HCT116 (cell line): Measurements from ENCODE around the gene CAPZB. TPM values are rescaled to one million over a fixed set of nuclear protein-coding genes. Genes with fewer than 3 reads are reported as not detected.

Experiments used
- ATAC-seq: fragments of 200-7000 bp; cut with Tn5 transposase; 2 replicates; pipeline ENCODE4 v1.9.1; 2020; ENCODE audit warnings: mild to moderate bottlenecking, moderate library complexity
- BruUV-seq: library from RNA; stranded (reverse); fragments of 400-500 nt; replicated peaks from 2 replicates; lab custom pipeline; 2021; lab: Mats Ljungman, UMichigan
- CTCF ChIA-PET: fragments of 300-600 bp; sonication (Branson Sonifier 250); formaldehyde crosslinking; loops from one replicate; lab custom pipeline; 2021; ENCODE audit warnings: antibody characterized with exemption; lab: Charles Lee
- POLR2A ChIA-PET: fragments of 300-600, 350-600 bp; sonication (Branson Sonifier 250); formaldehyde crosslinking; loops from one replicate; lab custom pipeline; 2021; ENCODE audit warnings: antibody characterized with exemption; lab: Charles Lee
- RAD21 ChIA-PET, 2 experiments: fragments of 300-600 bp; sonication (Branson Sonifier 250); formaldehyde crosslinking; loops; one replicate each; lab custom pipeline; 2023; ENCODE audit warnings: low total read pairs in 2 of 2; ENCODE audit not compliant: uncharacterized antibody in 2 of 2, unreplicated experiment in 2 of 2, low non-redundant PET in 1 of 2; lab: Charles Lee
- DNase-seq: peaks from one replicate; pipeline ENCODE4 v3.0.0-alpha.2; 2010; ENCODE audit warnings: low read depth, low spot score
- H2AFZ ChIP-seq: fragments of 200-600 bp; shearing (Covaris generic), sonication (generic); 2 replicates; pipeline ENCODE4 v1.6.1; 2017; ENCODE audit warnings: low read depth, mixed run types, mixed read lengths, antibody characterized with exemption, low read length; ENCODE audit not compliant: poor library complexity, severe bottlenecking
- H3K27ac ChIP-seq: 2 replicates; pipeline ENCODE4 v1.5.1; 2012; ENCODE audit warnings: low read depth, low read length
- H3K27me3 ChIP-seq: fragments of 200-600 bp; sonication (generic); 2 replicates; pipeline ENCODE4 v1.6.1; 2016; ENCODE audit warnings: mixed run types, low read length, mixed read lengths; ENCODE audit not compliant: insufficient read depth
- H3K36me3 ChIP-seq, 2 experiments: fragments of 200-500 bp in 1 of 2; fragments of 200-600 bp in 1 of 2; sonication (Bioruptor generic) in 1 of 2; sonication (generic) in 1 of 2; 2 replicates each; pipeline versions ENCODE4 v1.5.1 to v1.6.1; 2014 to 2016; ENCODE audit warnings: low read length in 2 of 2, inconsistent platforms in 1 of 2, mixed read lengths in 1 of 2, mixed run types in 1 of 2; ENCODE audit not compliant: insufficient read depth in 2 of 2, control insufficient read depth in 1 of 2
- H3K4me1 ChIP-seq, 2 experiments: fragments of 200-600 bp in 1 of 2; sonication (generic) in 1 of 2; 2 replicates each; pipeline versions ENCODE4 v1.5.1 to v1.6.1; 2012 to 2017; ENCODE audit warnings: low read length in 2 of 2, inconsistent platforms in 1 of 2, mild to moderate bottlenecking in 1 of 2, mixed read lengths in 1 of 2, mixed run types in 1 of 2, moderate library complexity in 1 of 2; ENCODE audit not compliant: insufficient read depth in 2 of 2, control insufficient read depth in 1 of 2
- H3K4me2 ChIP-seq: fragments of 200-600 bp; sonication (generic); 2 replicates; pipeline ENCODE4 v1.6.1; 2017; ENCODE audit warnings: mixed run types, low read length, mixed read lengths
- H3K4me3 ChIP-seq, 2 experiments: fragments of 200-600 bp in 1 of 2; sonication (generic) in 1 of 2; replicated peaks in 1 of 2; 2 replicates each; pipeline ENCODE4 v1.5.1; 2011 to 2016; ENCODE audit warnings: low read length in 2 of 2, control low read depth in 1 of 2, low read depth in 1 of 2, mild to moderate bottlenecking in 1 of 2, mixed read lengths in 1 of 2, mixed run types in 1 of 2
- H3K79me2 ChIP-seq: fragments of 200-600 bp; sonication (generic); 2 replicates; pipeline ENCODE4 v1.6.1; 2017; ENCODE audit warnings: mild to moderate bottlenecking, mixed run types, low read length, moderate library complexity, mixed read lengths; ENCODE audit not compliant: insufficient read depth
- H3K9ac ChIP-seq: fragments of 200-600 bp; sonication (generic); 2 replicates; pipeline ENCODE4 v1.6.1; 2016; ENCODE audit warnings: low read length, mixed read lengths
- H3K9me2 ChIP-seq: fragments of 200-600 bp; sonication (generic), shearing (Covaris generic); 2 replicates; pipeline ENCODE4 v1.6.1; 2017; ENCODE audit warnings: mixed run types, mild to moderate bottlenecking, moderate library complexity; ENCODE audit not compliant: insufficient read depth
- H3K9me3 ChIP-seq, 2 experiments: fragments of 200-500 bp in 1 of 2; fragments of 200-600 bp in 1 of 2; sonication (Bioruptor generic) in 1 of 2; sonication (generic) in 1 of 2; 2 replicates each; pipeline ENCODE4 v1.6.1; 2014 to 2017; ENCODE audit warnings: low read length in 2 of 2, mixed read lengths in 2 of 2, inconsistent platforms in 1 of 2, low read depth in 1 of 2, mild to moderate bottlenecking in 1 of 2, mixed run types in 1 of 2, moderate library complexity in 1 of 2; ENCODE audit not compliant: control insufficient read depth in 1 of 2, insufficient read depth in 1 of 2
- H4K20me1 ChIP-seq: fragments of 200-600 bp; sonication (generic), shearing (Covaris generic); 2 replicates; pipeline ENCODE4 v1.6.1; 2017; ENCODE audit warnings: mixed run types, mild to moderate bottlenecking, moderate library complexity; ENCODE audit not compliant: insufficient read depth
- CBX3 ChIP-seq: IDR thresholded peaks from 2 replicates; pipeline ENCODE4 v1.6.1; 2012; ENCODE audit warnings: low read depth
- CTCF ChIP-seq, 3 experiments: fragments of 200-600 bp in 1 of 3; sonication (generic) in 1 of 3; IDR thresholded peaks in 2 of 3; conservative IDR thresholded peaks in 1 of 3; 2 replicates each; pipeline ENCODE4 v1.5.1; 2012 to 2017; ENCODE audit warnings: low read depth in 2 of 3, low read length in 2 of 3, antibody characterized with exemption in 1 of 3, borderline replicate concordance in 1 of 3, control low read depth in 1 of 3, mild to moderate bottlenecking in 1 of 3, mixed read lengths in 1 of 3, mixed run types in 1 of 3, moderate library complexity in 1 of 3; ENCODE audit not compliant: insufficient read depth in 1 of 3
- ELF1 ChIP-seq: IDR thresholded peaks from 2 replicates; pipeline ENCODE4 v1.6.1; 2012; ENCODE audit warnings: low read depth, borderline replicate concordance
- EZH2 ChIP-seq: fragments of 200-600 bp; sonication (generic); IDR thresholded peaks from 2 replicates; pipeline ENCODE4 v1.6.1; 2017; ENCODE audit warnings: antibody characterized with exemption, mixed run types
- EZH2phosphoT487 ChIP-seq: fragments of 200-600 bp; IDR thresholded peaks from 2 replicates; pipeline ENCODE4 v1.6.1; 2018; ENCODE audit warnings: antibody characterized with exemption, borderline replicate concordance
- FOSL1 ChIP-seq: IDR thresholded peaks from 2 replicates; pipeline ENCODE4 v1.6.1; 2012; ENCODE audit warnings: low read depth
- JUND ChIP-seq: IDR thresholded peaks from 2 replicates; pipeline ENCODE4 v1.6.1; 2012
- POLR2A ChIP-seq: IDR thresholded peaks from 2 replicates; pipeline ENCODE4 v1.7.0; 2011; ENCODE audit warnings: borderline replicate concordance; ENCODE audit not compliant: insufficient read depth, insufficient read length; ENCODE audit errors: extremely low read depth
- POLR2AphosphoS5 ChIP-seq: IDR thresholded peaks from 2 replicates; pipeline ENCODE4 v1.6.1; 2011; ENCODE audit warnings: mild to moderate bottlenecking, low read depth, low read length, moderate library complexity
- RAD21 ChIP-seq: IDR thresholded peaks from 2 replicates; pipeline ENCODE4 v1.6.1; 2012; ENCODE audit warnings: low read depth, mild to moderate bottlenecking
- SIN3A ChIP-seq: IDR thresholded peaks from 2 replicates; pipeline ENCODE4 v1.6.1; 2012; ENCODE audit warnings: low read depth
- SP1 ChIP-seq: IDR thresholded peaks from 2 replicates; pipeline ENCODE4 v1.6.1; 2012; ENCODE audit warnings: low read depth
- YY1 ChIP-seq: IDR thresholded peaks from 2 replicates; pipeline ENCODE4 v1.6.1; 2011; ENCODE audit warnings: low read length, low read depth, moderate library complexity, mild to moderate bottlenecking; ENCODE audit not compliant: insufficient replicate concordance; ENCODE audit errors: extremely low read depth
- ZFX ChIP-seq: fragments of 450-650 bp; IDR thresholded peaks from 2 replicates; pipeline ENCODE4 v1.6.1; 2017
- ZNF274 ChIP-seq: fragments of 200-500 bp; sonication (Bioruptor generic); IDR thresholded peaks from 2 replicates; pipeline ENCODE4 v1.6.1; 2014; ENCODE audit warnings: mild to moderate bottlenecking, low read depth, low read length, inconsistent platforms
- intact Hi-C: fragments of 100-400 bp; cut with micrococcal nuclease; formaldehyde crosslinking; loops from 2 replicates; pipeline ENCODE4 v1.10.0; 2022
- total RNA-seq: library from RNA; stranded (reverse); gene quantifications from one replicate; pipeline ENCODE4 v1.2.1, GENCODE V29; 2021; ENCODE audit not compliant: unreplicated experiment
- TF ChIP-seq, protein P1 (sequence below): IDR thresholded peaks from 2 replicates; pipeline ENCODE4 v1.6.1; 2011; ENCODE audit warnings: mild to moderate bottlenecking, low read length, moderate library complexity; ENCODE audit not compliant: insufficient replicate concordance; ENCODE audit errors: extremely low read depth
- TF ChIP-seq, protein P2 (sequence below): IDR thresholded peaks from 2 replicates; pipeline ENCODE4 v1.6.1; 2012

Gene CAPZB
- total RNA-seq, 1 experiment from 2014 or later: 203 TPM

- no peaks in the 10 kb centered on the region for H4K20me1 ChIP-seq
- CTCF ChIA-PET: no interaction called here
- RAD21 ChIA-PET: no interaction called here
- no peak overlapping the region for H2AFZ ChIP-seq
- no peaks in the 10 kb centered on the region for H3K36me3 ChIP-seq
- no TSS peak for BruUV-seq
- H3K9ac ChIP-seq: no peak overlapping the region
- H3K4me1 ChIP-seq: no peaks in the 10 kb centered on the region; a peak in 1 of 4 replicates
- DNase-seq (no peak), ATAC-seq (no peak)
- H3K27ac ChIP-seq: no peak overlapping the region
- H3K4me3 ChIP-seq: no peak overlapping the region
- no peaks in the 10 kb centered on the region for H3K79me2 ChIP-seq
- POLR2A ChIA-PET: no interaction called here
- H3K27me3 ChIP-seq: no peaks in the 10 kb centered on the region
- no peak for TF ChIP-seq EZH2
- no peak for TF ChIP-seq RAD21
- no peak for TF ChIP-seq SP1
- no peak overlapping the region for H3K4me2 ChIP-seq
- no peaks in the 10 kb centered on the region for H3K9me2 ChIP-seq
- H3K9me3 ChIP-seq: no peaks in the 10 kb centered on the region
- intact Hi-C loops: no loop called here
These were observed 22.2 kb upstream of the CAPZB start for GRCh38 chr1:19507516-19507915.

DNA sequence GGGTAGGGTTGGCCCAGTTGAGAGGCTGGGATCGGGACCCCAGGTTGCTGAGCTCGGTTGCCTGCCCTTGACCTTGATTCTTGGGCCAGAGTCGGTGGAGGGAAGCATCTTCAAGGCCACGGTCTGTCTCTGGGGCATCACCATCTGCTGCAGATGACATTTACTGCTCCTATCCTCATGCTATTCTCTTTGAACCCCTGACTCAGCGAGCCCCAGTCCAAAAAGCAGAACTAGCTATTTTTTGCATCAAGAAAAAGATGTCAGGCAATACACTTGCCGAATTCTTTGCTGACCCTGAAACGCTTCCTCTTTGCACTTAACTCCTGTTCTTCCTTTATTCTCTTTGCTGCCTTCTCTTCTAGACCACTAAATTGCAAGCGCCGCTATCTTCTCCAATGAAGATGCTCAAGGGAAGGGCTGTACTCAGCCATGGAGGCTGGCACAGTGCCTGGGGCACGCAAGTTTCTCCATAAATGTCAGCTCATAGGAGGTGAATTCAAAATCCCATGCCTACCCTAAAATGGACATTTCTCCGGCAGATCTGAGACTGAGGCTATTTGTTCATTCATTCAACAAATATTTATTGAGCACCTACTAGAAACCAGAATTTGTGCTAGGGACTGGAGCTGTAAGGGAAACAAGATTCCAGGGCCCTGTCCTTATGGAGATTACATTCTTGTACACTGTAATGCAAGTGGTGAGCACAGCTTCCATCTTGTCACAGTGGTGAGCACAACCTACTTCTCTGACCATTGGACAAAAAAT, 20.5 kb upstream of the CAPZB start:
- H3K36me3 ChIP-seq: no peaks in the 10 kb centered on the region
- no peak overlapping the region for H3K4me2 ChIP-seq
- CTCF ChIA-PET: no interaction called here
- H3K9me3 ChIP-seq: no peaks in the 10 kb centered on the region
- H3K79me2 ChIP-seq: no peaks in the 10 kb centered on the region
- no TSS peak for BruUV-seq
- ATAC-seq (no peak), DNase-seq (no peak)
- no peaks in the 10 kb centered on the region for H3K27me3 ChIP-seq
- H4K20me1 ChIP-seq: no peaks in the 10 kb centered on the region
- H2AFZ ChIP-seq: no peak overlapping the region
- H3K9me2 ChIP-seq: no peaks in the 10 kb centered on the region
- H3K27ac ChIP-seq: no peak overlapping the region
- intact Hi-C loops: no loop called here
- RAD21 ChIA-PET: no interaction called here
- no peaks in the 10 kb centered on the region; a peak in 1 of 4 replicates for H3K4me1 ChIP-seq
- H3K9ac ChIP-seq: no peak overlapping the region
- H3K4me3 ChIP-seq: no peak overlapping the region
- POLR2A ChIA-PET: no interaction called here
- TF ChIP-seq POLR2A: no peak
- TF ChIP-seq ZFX: no peak
- no peak for TF ChIP-seq RAD21
- TF ChIP-seq FOSL1: no peak
- TF ChIP-seq, protein P1, sequence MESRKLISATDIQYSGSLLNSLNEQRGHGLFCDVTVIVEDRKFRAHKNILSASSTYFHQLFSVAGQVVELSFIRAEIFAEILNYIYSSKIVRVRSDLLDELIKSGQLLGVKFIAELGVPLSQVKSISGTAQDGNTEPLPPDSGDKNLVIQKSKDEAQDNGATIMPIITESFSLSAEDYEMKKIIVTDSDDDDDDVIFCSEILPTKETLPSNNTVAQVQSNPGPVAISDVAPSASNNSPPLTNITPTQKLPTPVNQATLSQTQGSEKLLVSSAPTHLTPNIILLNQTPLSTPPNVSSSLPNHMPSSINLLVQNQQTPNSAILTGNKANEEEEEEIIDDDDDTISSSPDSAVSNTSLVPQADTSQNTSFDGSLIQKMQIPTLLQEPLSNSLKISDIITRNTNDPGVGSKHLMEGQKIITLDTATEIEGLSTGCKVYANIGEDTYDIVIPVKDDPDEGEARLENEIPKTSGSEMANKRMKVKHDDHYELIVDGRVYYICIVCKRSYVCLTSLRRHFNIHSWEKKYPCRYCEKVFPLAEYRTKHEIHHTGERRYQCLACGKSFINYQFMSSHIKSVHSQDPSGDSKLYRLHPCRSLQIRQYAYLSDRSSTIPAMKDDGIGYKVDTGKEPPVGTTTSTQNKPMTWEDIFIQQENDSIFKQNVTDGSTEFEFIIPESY: no peak
- no peak for TF ChIP-seq EZH2
- TF ChIP-seq, protein P2, sequence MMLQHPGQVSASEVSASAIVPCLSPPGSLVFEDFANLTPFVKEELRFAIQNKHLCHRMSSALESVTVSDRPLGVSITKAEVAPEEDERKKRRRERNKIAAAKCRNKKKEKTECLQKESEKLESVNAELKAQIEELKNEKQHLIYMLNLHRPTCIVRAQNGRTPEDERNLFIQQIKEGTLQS: no peak
- no peak for TF ChIP-seq POLR2AphosphoS5
- no peak for TF ChIP-seq JUND
- no peak for TF ChIP-seq CTCF (IDR thresholded peaks at IDR 0.05 in 2 of 3, conservative IDR thresholded peaks at IDR 0.05 in 1 of 3; ENCODE audit: borderline replicate concordance in 1 of 3, insufficient read depth in 1 of 3, low read depth in 2 of 3, low read length in 2 of 3)
- TF ChIP-seq ELF1: no peak
- no peak for TF ChIP-seq SIN3A
- TF ChIP-seq EZH2phosphoT487: no peak
- no peak for TF ChIP-seq CBX3
- TF ChIP-seq ZNF274: no peak
- TF ChIP-seq YY1: no peak
